Caki2 (cell line): ENCODE results near the gene GSK3B. TPM values are rescaled to one million over a fixed set of nuclear protein-coding genes. Genes with fewer than 3 reads are reported as not detected.
A peak's percentile ranks its signal among the peaks of the same experiment; 100 is the strongest.

Source experiments
- DNase-seq: peaks from one replicate; pipeline ENCODE4 v3.0.0-alpha.2; 2015; ENCODE audit warnings: low read depth
- in situ Hi-C: cut with HindIII; loops from 2 replicates; pipeline ENCODE4 v1.10.0; 2016; ENCODE audit warnings: low sequenced_read_pairs, low pct_unique_long_range_greater_than_20kb, mixed read lengths
- total RNA-seq: library from RNA; depleted of rRNA; stranded (reverse); fragments of >200 nt; shearing (Covaris generic); gene quantifications from 2 replicates; pipeline ENCODE4 v1.2.3, GENCODE V29; 2014; ENCODE audit warnings: low replicate concordance

GSK3B gene
- total RNA-seq, 1 experiment from 2014 or later, result 31.7 TPM

DNA sequence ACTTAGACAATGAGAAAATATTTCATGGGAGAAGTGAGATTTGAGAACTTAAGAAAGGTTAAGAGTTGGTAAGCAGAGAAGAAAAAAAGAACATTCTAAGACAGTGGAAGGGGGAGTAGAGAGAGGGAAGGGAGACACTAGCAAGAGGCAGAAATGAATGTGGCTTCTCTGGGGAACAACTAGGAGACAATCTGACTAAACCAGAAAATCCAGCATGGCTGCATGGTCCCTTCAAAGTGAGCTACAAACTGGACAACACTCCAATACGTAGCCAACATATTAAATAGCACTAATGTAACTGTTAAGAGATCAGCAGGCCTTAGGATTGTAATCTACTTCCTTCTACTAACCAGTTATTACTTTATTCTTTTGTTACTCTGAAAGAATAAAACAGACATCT lies 222.7 kb downstream of the GSK3B start:
- in situ Hi-C loops, result no loop called here
- DNase-seq, result no peak

DNA sequence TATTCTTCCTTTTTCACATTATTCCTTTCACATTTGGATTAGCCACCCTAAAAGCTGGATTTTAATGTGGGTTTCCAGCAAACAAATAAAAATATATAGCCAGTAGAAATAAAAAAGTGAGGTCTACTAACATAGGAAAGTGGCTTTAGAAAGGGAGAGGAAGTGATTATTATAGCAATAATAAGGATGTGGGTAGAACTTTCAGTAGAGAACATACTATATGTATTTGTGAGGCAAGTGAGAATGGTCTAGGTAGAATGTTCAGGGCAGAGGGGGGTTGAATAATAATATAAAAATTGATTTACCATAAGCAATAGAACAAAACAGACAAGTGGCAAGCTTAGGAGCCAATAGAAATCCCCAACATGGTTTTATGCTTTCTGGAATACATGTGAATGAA lies 223.7 kb downstream of the GSK3B start:
- in situ Hi-C loops, result no loop called here
- DNase-seq, result no peak

DNA sequence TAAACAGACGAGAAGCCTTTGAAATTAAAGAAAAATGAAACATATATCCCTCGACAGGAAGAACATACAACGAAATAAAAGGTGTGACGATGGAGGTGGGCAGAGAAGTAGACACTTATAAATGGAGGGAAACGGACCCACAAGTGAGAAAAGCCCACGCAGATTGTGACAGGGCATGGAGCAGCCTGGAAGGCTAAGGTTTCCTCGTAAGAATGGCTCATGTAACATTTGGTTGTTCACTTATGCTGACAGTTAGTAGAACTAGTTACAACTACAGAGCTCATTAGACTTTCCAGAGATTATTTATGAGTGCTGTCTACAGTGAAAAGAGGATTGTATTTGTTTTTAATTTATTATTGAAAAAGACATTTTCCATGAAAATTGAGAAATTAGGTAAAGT lies 229.8 kb downstream of the GSK3B start:
- in situ Hi-C loops, result no loop called here
- DNase-seq, result no peak

DNA sequence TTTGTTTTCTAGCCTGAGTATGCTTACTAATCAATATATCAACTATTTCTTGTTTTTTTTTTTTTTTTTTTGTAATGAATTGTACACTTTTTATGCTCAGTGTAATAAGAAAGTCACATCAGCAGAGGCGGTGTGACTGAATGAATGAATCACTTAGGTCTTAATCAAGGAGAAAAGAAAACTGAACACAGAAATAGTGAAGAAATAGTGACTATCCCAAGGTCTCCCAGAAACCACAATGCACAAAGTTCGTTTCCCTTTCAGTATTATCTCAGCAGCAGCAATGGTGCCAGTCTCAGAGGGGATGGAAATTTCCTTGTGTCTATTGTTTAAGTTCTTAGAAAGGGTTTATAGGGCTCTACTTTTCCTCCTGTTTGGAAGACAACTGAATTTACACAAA lies 231.6 kb downstream of the GSK3B start:
- DNase-seq, result no peak

DNA sequence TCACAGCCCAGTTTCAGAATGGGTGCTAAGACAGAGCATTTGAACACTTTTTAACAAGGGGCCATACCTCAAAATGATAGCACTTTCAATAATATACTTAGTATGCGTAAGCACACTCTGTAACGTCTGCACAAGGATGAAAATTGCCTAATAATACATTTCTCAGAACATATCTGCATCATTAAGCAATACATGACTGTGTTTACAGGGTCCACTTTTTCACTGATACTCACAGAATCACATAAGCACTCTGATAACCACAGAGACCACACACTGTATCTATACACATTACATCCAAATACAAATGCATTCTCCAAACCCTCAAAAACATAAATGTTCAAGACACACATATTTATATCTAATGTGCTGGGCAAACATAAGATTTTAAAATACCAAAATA lies 232.6 kb downstream of the GSK3B start:
- in situ Hi-C loops, result no loop called here

More for the DNA sequence above, 231.6 kb downstream of the GSK3B start:
- in situ Hi-C loops, result no loop called here

DNA sequence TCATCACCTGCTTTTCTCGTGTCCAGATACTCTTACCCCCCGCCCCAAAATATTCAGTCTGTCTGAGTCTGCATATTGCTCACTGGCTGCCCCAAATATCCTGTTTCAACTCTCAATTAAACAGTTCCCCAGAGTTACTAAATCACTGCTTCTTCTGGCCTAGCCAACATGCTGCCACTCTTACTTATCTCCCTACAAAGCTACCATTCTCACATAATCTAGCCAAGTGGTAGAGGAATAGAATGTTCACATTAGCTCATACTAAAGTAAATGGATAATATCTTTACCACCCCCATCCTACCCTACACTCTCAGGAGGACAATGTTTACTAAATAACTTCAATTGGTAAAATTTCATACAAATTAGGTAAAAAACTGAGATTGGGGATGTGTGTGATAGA lies 234.5 kb downstream of the GSK3B start:
- in situ Hi-C loops, result no loop called here
- DNase-seq, result no peak

More for the DNA sequence above, 232.6 kb downstream of the GSK3B start:
- no peak for DNase-seq

DNA sequence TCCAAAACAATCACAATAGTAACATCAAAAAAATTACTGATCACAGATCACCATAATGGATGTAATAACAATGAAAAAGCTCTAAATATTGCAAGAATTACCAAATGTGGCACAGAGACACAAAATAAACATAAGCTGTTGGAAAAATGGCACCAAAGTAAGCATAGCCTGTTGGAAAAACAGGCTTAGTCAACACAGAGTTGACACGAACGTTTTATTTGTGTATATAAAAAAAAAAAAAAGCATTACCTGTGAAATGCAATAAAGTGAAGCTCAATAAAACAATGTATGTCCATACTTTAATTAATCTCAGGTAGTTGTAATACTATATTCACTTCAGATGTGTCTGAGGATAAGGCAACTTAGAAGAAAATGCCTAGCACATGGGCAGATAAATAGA lies 235.3 kb downstream of the GSK3B start:
- no peak for DNase-seq
- in situ Hi-C loops, result no loop called here

DNA sequence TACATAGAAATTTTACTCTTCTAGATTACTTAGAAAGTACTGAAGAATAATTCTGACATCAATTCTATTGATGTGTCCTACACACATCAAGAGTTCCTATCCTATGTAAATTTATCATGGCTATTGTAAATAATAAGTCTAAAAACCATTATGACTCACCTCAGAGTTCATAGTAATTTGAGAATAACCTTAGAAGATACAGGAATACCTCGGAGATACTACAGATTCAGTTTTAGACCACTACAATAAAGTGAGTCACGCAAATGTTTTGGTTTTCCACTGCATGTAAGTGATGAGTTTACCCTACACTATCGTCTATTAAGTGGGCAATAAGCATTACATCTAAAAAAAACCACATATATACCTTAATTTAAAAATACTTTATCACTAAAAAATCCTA lies 237.6 kb downstream of the GSK3B start:
- DNase-seq, result no peak
- in situ Hi-C loops, result no loop called here

DNA sequence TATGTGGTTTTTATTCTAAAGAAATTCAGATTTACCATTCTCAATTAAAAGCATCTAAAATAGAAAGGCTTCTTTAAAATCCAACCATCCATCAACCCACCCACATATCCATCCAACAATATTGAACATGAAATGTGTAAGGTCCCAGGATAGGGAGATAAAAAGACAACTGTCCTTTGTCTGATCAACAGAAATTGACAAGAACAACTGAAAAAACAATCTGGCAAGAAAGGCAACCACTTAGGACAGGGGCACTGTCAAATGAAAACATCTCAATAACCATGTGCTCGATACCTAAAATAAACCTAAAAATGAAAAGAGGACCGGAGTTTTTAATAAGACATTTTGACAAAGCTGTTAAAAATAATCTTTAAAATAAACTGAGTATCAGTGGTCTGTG lies 245.1 kb downstream of the GSK3B start:
- DNase-seq, result no peak
- in situ Hi-C loops, result no loop called here

DNA sequence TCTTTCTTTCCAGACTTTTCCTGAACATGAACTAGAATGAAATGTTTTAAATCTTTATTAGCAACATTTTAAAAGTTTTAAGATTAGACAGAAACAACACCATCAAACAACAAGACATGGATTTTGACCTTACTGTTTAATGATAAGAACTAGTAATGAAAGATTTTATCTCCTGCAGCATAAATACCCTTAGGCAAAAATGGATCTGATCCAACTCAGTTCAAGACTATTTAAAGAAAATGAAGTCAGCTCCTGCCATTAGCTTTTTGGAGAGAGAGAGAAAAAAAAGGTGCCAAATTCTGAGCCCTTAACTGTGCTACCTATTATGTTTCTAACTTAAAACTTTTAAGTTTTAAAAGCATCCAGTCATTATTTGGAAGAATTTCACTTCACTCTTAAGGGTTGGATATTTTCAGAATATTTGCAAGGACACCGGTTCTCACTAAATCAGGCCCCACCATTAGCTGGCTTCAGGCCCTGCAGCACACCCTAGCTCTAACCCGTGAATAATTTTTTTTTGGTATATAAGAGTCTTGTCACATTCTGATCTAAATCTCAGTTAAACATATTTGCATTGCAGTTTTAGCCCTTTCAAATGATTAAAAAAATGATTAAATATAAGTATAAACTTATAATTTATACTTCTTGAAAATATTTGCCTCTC lies 252.3 kb downstream of the GSK3B start:
- DNase-seq, result no peak
- in situ Hi-C loops, result no loop called here

DNA sequence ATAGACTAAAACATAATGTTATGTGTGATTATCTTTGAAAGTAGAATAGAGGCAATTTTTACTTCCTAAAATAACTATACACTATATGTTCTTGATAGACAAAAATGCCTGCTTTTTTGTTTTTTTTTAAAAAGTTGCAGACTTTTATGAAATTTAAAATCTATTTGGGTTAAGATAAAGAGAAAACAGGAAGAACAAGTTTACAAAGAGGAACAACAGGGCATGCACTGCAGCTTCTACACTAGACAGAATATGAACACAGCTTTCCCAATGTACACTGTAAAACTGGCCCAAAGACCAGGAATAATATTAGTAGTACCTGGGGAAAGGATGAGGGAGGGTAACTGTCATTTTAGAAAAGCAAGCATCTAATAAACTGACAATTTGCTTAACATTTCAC lies 258.7 kb downstream of the GSK3B start:
- no peak for DNase-seq
- in situ Hi-C loops, result no loop called here

DNA sequence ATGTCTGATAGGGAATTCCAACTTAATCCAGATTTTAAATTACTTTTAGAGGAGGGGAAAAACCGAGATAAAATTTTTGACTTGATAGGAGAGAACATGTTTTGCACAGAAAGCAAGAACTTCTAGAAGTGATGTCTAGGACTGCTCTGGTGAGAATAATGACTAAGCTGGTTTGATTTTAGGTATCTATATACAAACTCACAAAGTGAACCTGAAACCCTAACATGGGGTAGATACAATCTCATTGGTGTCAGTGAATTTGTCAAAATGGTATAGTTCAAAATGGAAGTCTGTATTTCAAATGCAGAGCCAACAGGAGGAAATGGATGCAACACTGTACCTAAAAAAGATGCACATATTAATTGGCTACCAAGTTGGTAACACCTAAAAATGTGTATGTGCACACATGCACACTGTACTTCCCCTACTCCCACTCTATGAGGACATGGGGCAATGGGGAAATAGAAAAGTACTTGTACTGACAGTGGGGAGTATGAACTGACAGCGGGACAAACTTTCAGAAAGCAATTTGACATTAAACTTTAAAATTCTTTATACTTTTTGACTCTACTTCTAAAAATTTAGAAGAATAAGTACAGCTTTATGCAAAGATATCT lies 259.4 kb downstream of the GSK3B start:
- in situ Hi-C loops, result no loop called here

DNA sequence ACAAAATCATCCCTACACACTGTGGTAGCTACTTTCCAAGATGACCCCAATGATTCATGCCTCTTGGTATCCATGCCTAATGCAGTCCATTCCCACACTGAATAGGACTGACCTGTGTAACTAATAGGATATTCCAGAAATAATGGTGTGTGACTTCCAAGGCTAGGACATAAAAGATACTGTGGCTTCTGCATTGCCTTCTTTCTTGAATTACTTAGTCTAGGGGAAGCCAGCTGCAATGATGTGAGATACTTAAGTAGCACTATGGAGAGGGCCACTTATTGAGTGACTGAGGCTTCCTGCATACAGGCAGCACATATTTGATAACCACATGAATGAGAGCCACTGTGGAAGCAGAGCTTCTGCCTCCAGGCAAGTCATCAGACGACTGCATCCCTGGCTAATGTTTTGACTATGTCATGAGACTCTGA lies 262.3 kb downstream of the GSK3B start:
- DNase-seq, result peak; percentile 65
- in situ Hi-C loops, result no loop called here

More for the DNA sequence above, 259.4 kb downstream of the GSK3B start:
- DNase-seq, result no peak

DNA sequence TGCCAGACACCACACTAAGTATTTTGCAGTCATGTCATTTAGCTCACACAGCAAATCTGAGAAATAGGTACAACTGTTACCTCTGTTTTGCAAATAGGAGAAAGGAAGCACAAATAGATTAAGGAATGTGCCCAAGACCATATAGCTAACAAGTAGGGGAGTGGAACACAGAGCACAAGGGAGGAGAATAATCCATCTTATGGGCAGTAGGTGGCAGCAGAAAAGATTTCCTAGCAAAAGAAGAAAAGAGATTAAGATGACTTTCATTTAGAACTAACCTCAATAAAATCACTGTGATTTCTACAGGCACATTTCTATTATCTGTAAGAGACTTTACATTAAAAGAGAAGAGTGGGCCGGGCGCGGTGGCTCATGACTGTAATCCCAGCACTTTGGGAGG lies 263.2 kb downstream of the GSK3B start:
- in situ Hi-C loops, result no loop called here
- no peak for DNase-seq

DNA sequence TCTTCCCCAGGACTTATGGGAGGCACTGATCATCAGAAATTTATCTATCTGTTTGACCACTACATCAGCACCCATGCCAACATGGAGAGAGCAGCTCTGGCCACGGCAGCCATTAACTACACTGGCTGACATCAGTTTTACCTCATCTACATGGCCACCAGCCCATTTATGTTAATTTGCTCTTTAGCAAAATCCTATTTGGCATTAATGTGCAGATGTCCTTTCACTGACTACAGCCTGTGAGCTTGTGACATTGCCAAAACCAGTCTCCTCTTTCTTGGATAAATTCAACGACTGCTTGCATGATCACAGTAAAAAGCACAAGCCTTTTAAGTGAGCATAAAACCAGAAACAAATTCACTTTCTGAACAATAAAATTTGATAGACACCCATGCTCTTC lies 264.8 kb downstream of the GSK3B start:
- in situ Hi-C loops, result no loop called here
- DNase-seq, result no peak

DNA sequence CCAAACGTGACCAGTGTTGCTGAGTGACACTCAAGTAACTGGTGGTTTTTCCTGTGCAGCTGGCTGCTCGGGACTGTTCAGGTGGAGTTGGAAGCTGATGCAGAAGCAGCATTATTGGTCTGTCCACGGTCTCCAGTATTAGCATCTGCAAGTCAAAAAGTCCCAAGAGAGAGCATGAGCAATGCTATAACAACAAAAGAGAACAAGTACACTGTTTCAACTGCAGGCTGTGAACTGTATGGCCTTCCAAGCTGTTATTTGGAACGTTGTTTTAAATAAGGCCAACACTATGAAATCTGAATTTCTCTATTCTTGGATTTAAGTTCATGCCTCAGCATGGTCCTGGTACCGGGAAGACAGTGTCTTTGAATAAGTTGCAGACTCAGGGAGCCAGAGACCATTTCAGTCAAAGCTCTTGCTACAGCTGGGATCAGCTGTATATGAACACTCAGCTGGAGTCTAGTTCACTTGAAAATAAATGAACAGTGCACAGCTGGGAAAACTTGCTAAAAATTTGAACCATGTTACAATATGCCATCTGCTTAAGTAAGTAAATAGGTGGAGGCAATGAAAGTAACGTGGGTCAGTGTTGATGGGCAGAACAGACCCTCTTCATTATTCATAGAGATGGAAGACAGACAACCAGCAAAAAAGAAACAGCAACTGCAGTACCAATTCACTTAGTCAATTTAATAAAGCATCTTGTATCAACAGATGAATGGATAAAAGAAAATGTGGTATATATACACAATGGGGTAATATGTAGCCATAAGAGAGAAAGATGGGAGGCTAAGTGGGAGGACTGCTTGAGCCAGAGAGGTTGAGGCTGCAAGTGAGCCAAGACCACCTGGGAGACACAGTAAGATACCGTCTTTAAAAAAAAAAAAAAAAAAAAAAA lies 267.3 kb downstream of the GSK3B start:
- DNase-seq, result no peak
- in situ Hi-C loops, result no loop called here

DNA sequence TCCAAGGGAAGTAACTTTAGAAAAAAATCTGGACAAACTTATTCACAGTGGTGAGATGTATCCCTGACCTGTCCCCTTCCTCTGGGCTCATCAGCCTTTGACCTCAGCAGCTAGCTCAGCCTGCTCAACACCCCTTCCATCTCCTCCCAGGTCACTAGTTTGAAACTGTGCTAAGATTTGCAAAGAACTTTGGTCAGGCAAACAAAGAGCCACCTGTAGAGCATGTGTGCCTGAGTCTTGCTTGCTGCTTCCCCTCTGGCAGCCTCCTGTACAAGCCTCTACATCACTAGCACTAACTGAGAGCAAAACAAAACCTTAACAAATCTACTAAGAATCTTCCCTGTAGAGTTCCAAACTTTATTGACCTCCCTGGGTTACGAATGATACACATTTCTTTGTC lies 268.4 kb downstream of the GSK3B start:
- in situ Hi-C loops, result no loop called here

DNA sequence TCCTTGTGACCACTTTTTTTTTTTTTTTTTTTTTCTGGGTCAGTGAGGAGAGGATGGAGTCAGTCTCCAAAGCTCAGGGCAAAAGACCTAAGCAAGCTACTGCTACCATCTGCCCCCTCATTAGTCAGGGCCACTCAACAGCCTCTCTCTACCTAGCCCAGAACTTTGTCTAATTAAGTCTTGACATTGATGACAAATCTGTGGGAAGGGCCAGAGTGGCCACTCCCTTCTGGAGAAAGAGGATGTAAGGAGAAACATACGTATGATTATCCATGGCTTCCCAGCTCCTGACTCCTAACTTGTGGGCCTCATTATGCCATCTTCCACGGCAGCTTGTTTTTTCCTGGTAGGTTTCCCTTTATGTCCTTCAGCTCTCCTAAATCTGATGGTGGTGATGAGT lies 274.4 kb downstream of the GSK3B start:
- in situ Hi-C loops, result no loop called here
- DNase-seq, result no peak

More for the DNA sequence above, 268.4 kb downstream of the GSK3B start:
- no peak for DNase-seq

DNA sequence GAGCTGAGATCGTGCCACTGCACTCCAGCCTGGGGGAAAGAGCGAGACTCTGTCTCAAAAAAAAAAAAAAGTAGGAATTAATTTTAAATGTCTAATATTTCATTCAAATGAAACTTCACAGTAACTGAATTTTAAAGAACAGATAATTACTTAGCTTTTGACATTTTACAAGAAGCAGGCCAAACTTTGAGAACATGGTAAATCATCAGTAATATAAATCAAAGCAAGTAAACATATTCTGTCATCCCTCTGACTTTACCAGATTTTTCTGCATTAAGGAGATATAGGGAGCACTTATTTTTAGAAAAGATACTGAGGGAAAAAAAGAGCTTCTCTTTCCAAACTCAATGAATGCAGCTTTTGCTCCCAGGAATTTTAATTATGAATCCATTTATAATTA lies 275.3 kb downstream of the GSK3B start:
- in situ Hi-C loops, result no loop called here
- DNase-seq, result no peak
